Loucy (cell line): ENCODE measurements around the gene SAMSN1.

Source experiments
- EZH2phosphoT487 ChIP-seq: fragments of 200-600 bp; IDR thresholded peaks from 2 replicates; pipeline ENCODE4 v1.6.1; 2018; ENCODE audit warnings: antibody characterized with exemption, mild to moderate bottlenecking, moderate library complexity, borderline replicate concordance
- TF ChIP-seq, protein P1 (sequence below): fragments of 200-600 bp; sonication (generic); conservative IDR thresholded peaks from 2 replicates; pipeline ENCODE4 v1.5.1; 2014; ENCODE audit warnings: mild to moderate bottlenecking, antibody characterized with exemption, low read length

DNA sequence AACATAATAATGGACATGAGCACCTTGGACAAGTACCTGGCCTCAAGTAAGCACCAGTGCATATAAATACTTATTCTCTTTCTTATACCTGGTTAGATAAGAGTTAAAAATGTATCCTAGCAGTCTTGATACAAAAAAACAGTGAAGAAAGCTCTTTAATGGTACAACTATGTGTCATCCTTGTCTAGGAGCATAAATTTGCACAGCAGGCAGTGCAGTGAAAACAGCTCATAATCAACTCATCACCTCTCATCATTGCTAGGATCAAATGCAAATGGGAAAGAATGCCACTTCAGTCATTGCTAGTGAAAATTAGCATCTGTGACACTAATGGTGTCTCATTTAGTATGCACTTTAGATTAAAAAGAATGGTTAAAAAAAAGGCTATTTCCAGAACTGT is 7.6 kb downstream of the SAMSN1 start:
- TF ChIP-seq, protein P1, sequence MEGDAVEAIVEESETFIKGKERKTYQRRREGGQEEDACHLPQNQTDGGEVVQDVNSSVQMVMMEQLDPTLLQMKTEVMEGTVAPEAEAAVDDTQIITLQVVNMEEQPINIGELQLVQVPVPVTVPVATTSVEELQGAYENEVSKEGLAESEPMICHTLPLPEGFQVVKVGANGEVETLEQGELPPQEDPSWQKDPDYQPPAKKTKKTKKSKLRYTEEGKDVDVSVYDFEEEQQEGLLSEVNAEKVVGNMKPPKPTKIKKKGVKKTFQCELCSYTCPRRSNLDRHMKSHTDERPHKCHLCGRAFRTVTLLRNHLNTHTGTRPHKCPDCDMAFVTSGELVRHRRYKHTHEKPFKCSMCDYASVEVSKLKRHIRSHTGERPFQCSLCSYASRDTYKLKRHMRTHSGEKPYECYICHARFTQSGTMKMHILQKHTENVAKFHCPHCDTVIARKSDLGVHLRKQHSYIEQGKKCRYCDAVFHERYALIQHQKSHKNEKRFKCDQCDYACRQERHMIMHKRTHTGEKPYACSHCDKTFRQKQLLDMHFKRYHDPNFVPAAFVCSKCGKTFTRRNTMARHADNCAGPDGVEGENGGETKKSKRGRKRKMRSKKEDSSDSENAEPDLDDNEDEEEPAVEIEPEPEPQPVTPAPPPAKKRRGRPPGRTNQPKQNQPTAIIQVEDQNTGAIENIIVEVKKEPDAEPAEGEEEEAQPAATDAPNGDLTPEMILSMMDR = no peak
- TF ChIP-seq EZH2phosphoT487 = no peak
